Right lobe of liver (tissue), 6 donors: ENCODE measurements around the gene DDX47. TPM values are rescaled to one million over a fixed set of nuclear protein-coding genes. Genes with fewer than 3 reads are reported as not detected.
"Not testable (repeated sequence)": the region's sequence is repeated elsewhere in the genome, so short reads cannot be mapped to it uniquely, and the experiment has no call there.

Experiments used
- ATAC-seq, 4 donors: fragments of 200-7000 bp; cut with Tn5 transposase; one replicate each; pipeline ENCODE4 v1.9.1; 2020; ENCODE audit warnings: mild to moderate bottlenecking in 4 of 4, moderate library complexity in 4 of 4
- DNase-seq, 3 donors: peaks; one replicate each; pipeline ENCODE4 v3.0.0-alpha.2; 2020
- H3K27ac ChIP-seq, 3 donors: fragments of 200-600 bp; one replicate each; pipeline ENCODE4 v1.8.0; 2022
- H3K27me3 ChIP-seq, 2 donors: fragments of 200-600 bp; one replicate each; pipeline ENCODE4 v1.8.0; 2022
- H3K36me3 ChIP-seq, 4 donors: fragments of 200-600 bp; sonication (generic) in 1 of 4; one replicate each; pipeline versions ENCODE4 v1.5.1 to v1.8.0; 2017 to 2022; ENCODE audit warnings: control low read depth in 1 of 4
- H3K4me1 ChIP-seq, 4 donors: fragments of 200-600 bp; sonication (generic) in 1 of 4; one replicate each; pipeline versions ENCODE4 v1.5.1 to v1.8.0; 2017 to 2022; ENCODE audit warnings: control low read depth in 1 of 4
- H3K4me3 ChIP-seq, 3 donors: fragments of 200-600 bp; one replicate each; pipeline ENCODE4 v1.8.0; 2022
- H3K9me3 ChIP-seq, 4 donors: fragments of 200-600 bp; sonication (generic) in 1 of 4; one replicate each; pipeline versions ENCODE4 v1.5.1 to v1.8.0; 2017 to 2022; ENCODE audit warnings: control low read depth in 1 of 4
- POLR2A ChIP-seq: fragments of 450-650 bp; IDR thresholded peaks from one replicate; pipeline ENCODE4 v1.6.1; 2017; ENCODE audit warnings: antibody characterized with exemption, mild to moderate bottlenecking
- WGBS: methylation state at CpG from one replicate; pipeline ENCODE4 v1.1.6; 2018; ENCODE audit warnings: low coverage, low lambda C conversion rate; ENCODE audit not compliant: insufficient coverage; ENCODE audit errors: missing lambda C conversion rate; 5-methylcytosine and 5-hydroxymethylcytosine counted together
- intact Hi-C, 2 donors: fragments of 100-400 bp; cut with DNase I; formaldehyde crosslinking; loops; one replicate each; pipeline versions ENCODE4 v1.11.2 to v1.14.1; 2022
- total RNA-seq, 6 experiments: library from RNA; depleted of rRNA in 2 of 6; stranded (reverse); fragments of >200 nt in 2 of 6; fragmentation: NEBNext Ultra II Directional in 3 of 6; extraction: Animal tissue kit (Norgen Biotek cat#: 25700) in 3 of 6; gene quantifications; one replicate each; pipeline versions ENCODE4 v1.1.0 to v1.2.4, GENCODE V29; 2016 to 2023
- TF ChIP-seq, protein P1 (sequence below), 4 donors: fragments of 200-600 bp in 3 of 4; fragments of 450-650 bp in 1 of 4; IDR thresholded peaks; one replicate each; pipeline versions ENCODE4 v1.5.1 to v1.8.0; 2016 to 2022; ENCODE audit warnings: antibody characterized with exemption in 4 of 4, mild to moderate bottlenecking in 2 of 4
- donor health status: DM: no; HTN: yes; CAD: no.
- donor health status: DM: no; HTN: no; CAD: no.
- donor health status: DM: no; HTN: no; CAD: no.
- donor health status: DM: no; HTN: yes; CAD: no.
- donor health status: DM: no; HTN: yes; CAD: no.

DDX47 gene
- total RNA-seq, 6 experiments from 2014 or later, result 23.8 to 30.2 (median 25.3) TPM

DNA sequence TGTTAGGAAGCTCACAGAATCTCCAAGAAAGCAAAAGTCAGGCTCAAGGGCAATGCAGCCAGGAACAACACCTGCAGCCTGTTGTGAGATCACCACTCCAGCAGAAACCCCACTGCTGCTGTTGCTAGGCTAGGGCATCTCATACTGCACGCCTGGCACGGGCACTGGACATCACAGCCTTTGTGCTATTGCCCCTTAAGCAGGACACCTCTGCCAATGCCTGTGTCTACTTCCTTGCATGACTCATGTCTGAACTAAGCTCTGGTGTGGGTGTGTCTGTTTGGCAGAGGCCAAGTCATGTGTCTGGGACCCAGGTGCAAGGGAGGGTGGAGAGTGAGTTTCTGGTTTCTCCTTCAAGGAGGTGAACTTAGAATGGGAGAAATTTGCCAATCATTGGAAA, 10.0 kb upstream of the DDX47 start:
- peak in 1 of 3 donors; percentile 48 for DNase-seq
- no peak for TF ChIP-seq POLR2A
- Histone ChIP-seq H3K36me3 (no peaks in the 10 kb centered on the region), H3K9me3 (no peaks in the 10 kb centered on the region), H3K4me3 (no peak overlapping the region), H3K27me3 (no peaks in the 10 kb centered on the region), H3K27ac (no peak overlapping the region), H3K4me1 (no peaks in the 10 kb centered on the region)
- peak; percentile 43 to 85 (median 58) for ATAC-seq
- intact Hi-C loops, result no loop called here
- 80% methylated on average over 1 of the region's 2 CpGs for WGBS

DNA sequence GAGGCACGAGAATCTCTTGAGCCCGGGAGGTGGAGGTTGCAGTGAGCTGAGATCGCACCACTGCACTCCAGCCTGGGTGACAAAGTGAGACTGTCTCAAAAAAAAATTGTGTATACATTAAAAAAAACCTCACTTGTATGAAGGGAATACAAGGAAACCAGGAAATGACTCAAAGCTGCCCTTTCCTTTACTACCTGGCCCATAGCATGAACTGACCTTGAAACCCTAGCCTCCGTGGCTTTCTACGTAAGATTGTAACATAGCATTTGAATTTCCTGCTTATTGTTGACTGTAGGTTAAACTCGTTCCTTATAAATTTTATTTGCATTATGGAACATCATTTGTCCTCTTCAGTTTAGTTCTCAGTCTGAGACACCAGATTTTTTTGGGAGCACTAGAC, 9.1 kb upstream of the DDX47 start:
- Histone ChIP-seq H3K4me1 (no peaks in the 10 kb centered on the region), H3K27me3 (no peaks in the 10 kb centered on the region), H3K9me3 (no peaks in the 10 kb centered on the region), H3K27ac (no peak overlapping the region), H3K36me3 (no peaks in the 10 kb centered on the region), H3K4me3 (no peak overlapping the region)
- TF ChIP-seq POLR2A, result no peak
- TF ChIP-seq, protein P1, sequence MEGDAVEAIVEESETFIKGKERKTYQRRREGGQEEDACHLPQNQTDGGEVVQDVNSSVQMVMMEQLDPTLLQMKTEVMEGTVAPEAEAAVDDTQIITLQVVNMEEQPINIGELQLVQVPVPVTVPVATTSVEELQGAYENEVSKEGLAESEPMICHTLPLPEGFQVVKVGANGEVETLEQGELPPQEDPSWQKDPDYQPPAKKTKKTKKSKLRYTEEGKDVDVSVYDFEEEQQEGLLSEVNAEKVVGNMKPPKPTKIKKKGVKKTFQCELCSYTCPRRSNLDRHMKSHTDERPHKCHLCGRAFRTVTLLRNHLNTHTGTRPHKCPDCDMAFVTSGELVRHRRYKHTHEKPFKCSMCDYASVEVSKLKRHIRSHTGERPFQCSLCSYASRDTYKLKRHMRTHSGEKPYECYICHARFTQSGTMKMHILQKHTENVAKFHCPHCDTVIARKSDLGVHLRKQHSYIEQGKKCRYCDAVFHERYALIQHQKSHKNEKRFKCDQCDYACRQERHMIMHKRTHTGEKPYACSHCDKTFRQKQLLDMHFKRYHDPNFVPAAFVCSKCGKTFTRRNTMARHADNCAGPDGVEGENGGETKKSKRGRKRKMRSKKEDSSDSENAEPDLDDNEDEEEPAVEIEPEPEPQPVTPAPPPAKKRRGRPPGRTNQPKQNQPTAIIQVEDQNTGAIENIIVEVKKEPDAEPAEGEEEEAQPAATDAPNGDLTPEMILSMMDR (IDR thresholded peaks at IDR 0.05), result no peak
- 74% methylated on average over 6 of the region's 6 CpGs for WGBS
- DNase-seq (no peak), ATAC-seq (no peak)
- intact Hi-C loops, result no loop called here

DNA sequence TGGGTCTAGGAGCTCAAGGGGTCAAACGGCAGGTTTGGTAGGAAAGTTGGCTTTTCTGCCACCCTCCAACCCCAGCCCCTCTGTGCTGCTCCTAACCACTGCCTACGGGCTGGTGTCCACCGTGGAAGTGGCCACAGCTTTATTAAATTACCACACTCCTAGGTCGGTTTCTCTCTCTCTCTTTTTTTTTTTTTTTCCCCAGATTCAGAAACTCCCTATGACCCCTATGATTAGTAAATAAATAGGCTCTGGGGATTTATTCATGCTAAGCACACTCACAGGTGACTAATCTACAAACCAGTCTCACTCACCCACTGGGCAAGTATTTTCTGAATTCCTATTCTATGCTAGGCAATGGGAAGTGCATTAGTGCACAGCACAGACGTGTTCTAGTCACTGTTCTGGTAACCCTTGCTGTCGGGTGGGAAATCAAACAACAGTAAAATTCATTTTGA, 8.7 kb upstream of the DDX47 start:
- Histone ChIP-seq H3K27ac (no peak overlapping the region), H3K4me3 (no peak overlapping the region), H3K4me1 (no peaks in the 10 kb centered on the region), H3K36me3 (no peaks in the 10 kb centered on the region), H3K9me3 (no peaks in the 10 kb centered on the region), H3K27me3 (no peaks in the 10 kb centered on the region)
- DNase-seq (no peak), ATAC-seq (peak in 1 of 4 donors; percentile 9)
- 73% methylated on average over 6 of the region's 6 CpGs for WGBS
- intact Hi-C loops, result no loop called here
- TF ChIP-seq, protein P1 (IDR thresholded peaks at IDR 0.05), result no peak
- TF ChIP-seq POLR2A, result no peak

DNA sequence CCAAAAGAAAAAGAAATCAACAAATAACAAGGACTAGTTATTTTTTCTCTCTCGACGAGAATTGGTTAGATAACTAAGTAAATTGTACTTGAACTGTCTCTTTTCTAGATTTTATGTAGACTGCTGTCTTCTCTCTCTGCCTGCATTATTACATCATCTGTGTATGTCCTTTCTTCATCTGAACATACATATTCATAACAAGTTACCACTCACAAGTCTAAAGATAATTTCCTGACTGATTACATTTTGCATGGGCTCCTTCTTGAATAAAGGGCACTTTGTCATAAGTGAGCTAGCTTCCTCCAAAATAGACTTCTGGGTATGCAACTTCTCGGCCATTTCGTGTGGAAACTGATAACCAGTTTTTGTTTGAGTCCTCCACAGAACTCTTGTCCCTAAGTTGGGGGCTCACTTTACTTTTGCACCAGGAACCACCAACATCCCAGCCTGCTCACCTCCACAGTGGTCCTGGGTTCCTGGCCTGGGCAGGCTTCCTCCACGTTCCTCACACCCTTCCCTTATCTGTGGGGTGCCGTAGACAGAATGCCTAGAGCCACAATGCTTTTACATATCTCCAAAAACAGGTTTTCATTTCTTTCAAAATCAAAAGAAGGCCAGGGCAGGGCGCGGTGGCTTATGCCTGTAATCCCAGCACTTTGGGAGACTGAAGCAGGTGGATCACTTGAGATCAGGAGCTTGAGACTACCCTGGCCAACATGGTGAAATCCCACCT, 6.2 kb upstream of the DDX47 start:
- DNase-seq, result no peak
- peak overlapping the region; percentile 45 to 75 (median 60) for H3K27ac ChIP-seq
- ATAC-seq, result no peak
- no peaks in the 10 kb centered on the region for H3K9me3 ChIP-seq
- H3K27me3 ChIP-seq, result no peaks in the 10 kb centered on the region
- TF ChIP-seq, protein P1 (IDR thresholded peaks at IDR 0.05), result no peak
- no peak for TF ChIP-seq POLR2A
- intact Hi-C loops, result no loop called here
- no peaks in the 10 kb centered on the region for H3K4me1 ChIP-seq
- WGBS, result 72% methylated on average over 8 of the region's 8 CpGs
- H3K36me3 ChIP-seq, result no peaks in the 10 kb centered on the region
- no peak overlapping the region for H3K4me3 ChIP-seq

DNA sequence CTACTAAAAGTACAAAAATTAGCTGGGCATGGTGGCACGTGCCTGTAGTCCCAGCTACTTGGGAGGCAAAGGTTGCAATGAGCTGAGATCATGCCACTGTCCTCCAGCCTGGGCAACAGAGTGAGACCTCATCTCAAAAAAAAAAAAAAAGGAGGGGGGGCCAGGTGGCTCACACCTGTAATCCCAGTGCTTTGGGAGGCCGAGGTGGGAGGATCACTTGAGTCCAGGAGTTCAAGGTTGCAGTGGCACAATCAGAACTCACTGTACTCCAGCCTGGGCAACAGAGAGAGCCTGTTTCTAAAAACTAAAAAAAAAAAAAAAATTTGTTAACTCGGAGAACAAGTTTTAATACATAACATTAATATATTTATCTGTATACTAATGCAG, 5.6 kb upstream of the DDX47 start:
- H3K27me3 ChIP-seq, intact Hi-C loops, H3K4me1 ChIP-seq, H3K9me3 ChIP-seq, H3K36me3 ChIP-seq, ATAC-seq, DNase-seq, H3K4me3 ChIP-seq: not testable (repeated sequence)
- 82% methylated on average over 3 of the region's 3 CpGs for WGBS
- H3K27ac ChIP-seq, result peak overlapping the region; percentile 45 to 75 (median 60)
